HG03064 (cell line): ENCODE measurements around the gene MYOD1.

ENCODE experiments used
- ATAC-seq: cut with Tn5 transposase; IDR thresholded peaks from one replicate; pipeline ENCODE4 v1.9.1; 2021; ENCODE audit warnings: low read depth; ENCODE audit not compliant: unreplicated experiment

MYOD1 gene

GRCh38 chr11:17700991-17701390, 18.4 kb upstream of the MYOD1 start:
- no peak for ATAC-seq

DNA sequence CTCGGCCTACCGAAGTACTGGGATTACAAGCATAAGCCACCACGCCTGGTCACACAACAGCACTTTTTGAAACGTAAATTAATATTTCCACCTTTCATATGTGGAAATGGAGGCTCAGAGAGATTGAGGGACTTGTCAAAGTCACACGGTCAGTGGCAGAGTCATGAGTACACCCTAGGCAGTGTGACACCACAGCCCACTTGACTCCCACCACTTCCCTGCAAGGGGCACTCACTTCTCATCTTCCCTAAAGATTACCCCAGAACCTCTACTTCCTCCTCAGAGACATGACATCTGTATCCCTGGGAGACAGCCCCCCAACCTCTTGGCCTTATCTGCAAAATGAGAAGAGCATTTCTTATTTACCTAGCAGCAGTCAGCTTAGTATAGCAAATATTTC, 16.5 kb upstream of the MYOD1 start:
- ATAC-seq, result no peak

GRCh38 chr11:17703951-17704350, 15.4 kb upstream of the MYOD1 start:
- ATAC-seq, result no peak

DNA sequence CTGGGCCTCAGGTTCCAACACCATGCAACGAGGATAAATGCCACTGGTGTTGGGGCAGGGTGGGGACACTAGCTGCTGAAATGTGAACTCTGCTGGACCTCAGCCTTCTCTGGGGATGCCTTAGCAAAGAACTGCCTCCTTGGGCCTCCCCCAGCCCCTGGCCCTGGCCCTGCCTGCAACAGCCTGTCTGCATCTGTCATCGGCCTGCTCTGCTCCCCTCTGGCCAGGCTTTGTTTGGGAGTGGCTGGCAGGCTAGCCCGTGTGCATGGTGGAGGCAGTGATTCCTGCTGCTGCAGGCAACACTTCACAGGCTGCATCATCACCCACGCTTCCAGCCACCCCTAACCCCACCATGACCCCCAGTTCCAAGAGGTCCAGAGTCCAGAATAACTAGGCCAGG, 11.5 kb upstream of the MYOD1 start:
- no peak for ATAC-seq

DNA sequence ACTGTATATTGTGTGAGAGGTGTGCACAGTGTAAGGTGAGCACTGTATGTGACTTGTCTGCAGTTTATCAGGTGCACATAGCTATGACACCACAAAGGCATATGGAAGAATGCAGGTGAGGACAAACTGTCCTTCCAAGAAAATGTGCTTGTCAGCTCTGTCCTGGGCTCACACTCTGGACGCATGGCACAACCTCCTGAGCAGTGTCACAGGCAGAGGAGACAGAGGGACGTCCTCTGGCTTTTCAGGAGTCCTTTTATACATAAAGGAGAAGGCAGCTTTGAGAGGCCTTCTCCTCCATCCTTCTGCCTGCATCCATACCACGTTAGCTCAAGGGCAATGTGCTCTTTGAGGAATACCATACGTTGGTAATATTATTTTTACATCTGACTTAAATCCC, 7.5 kb upstream of the MYOD1 start:
- no peak for ATAC-seq

DNA sequence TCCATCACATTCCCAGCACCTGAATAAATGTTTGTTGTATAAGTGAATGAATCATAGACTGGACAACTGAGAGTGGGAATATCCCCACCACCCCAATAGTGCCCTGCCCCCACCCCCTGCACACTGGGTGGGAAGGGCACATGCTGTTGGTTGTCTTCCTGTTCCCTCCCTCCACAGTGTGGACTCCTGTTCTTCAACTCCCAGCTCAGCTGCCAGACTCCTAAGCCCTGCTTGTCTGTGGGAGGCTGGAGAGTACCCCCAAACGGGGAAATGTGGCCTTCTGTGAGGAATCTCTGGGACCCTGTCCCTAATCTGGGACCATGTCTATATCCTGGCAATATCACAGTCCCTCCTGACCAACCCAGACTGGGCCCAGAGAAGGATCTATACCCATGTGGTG, 5.5 kb upstream of the MYOD1 start:
- no peak for ATAC-seq

DNA sequence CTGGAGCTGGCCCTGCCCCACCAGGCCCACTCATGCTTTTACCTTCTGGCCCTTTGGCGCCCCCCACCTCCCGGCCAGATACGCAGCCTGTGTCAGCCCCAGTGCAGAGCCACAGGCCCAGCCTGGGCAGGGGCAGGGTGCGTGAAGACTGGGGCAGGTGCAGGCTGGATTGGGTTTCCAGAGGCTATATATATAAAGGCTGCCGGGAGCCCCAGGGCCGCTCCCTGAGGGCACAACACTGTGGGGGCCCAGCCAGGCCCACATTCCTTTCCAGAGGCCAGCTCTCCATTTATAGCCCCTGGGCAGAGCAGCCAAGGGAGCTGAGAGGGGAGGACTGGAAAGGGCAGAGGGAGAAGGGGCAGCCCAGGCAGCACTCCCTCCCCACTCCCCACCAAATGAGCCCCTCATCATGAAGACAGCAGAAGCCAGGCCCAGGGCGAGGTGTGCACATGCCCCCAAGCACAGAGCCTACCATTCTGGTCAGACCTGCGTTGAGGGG, 5.0 kb upstream of the MYOD1 start:
- ATAC-seq, result no peak

DNA sequence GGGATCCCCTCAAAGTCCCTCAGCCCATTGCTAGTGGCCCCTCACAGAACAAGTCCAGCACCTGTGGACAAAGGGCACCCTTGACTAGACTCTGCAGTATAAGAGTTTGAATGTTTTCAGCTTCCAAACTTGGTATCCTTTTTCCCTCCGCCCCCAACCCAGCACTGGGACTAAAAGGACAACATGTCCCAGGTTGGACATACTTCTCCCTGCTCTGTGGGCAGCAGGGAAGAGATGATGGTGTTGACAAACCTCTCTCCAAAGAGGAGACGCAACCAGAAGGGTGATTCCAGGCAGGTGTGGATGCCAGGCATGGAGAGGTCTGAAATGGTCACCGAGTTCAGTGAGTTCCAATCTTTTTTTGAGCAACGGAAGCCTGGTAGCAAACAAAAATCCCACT, 4.5 kb upstream of the MYOD1 start:
- no peak for ATAC-seq

DNA sequence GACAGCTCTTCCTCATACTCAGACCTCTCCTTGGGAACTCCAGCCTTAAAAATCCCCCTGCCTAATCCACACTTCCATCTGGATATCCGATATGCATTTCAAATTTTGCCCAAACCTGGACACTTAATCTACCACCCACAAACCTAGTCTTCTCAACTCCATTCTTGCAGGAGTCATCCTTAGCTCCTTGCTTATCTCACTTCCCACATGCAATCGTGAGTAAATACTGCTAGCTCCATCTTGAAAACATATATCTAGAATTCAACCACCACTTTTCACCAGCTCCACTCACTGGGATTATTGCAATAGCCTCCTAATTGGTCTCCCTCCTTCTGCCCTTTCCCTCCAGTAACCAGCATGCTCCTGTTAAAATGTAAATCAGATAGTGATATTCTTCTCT, 2.6 kb upstream of the MYOD1 start:
- no peak for ATAC-seq

- ATAC-seq, result no peak
Measured at GRCh38 chr11:17718015-17718414, 1.4 kb upstream of the MYOD1 start.

- ATAC-seq, result no peak
Measured at GRCh38 chr11:17718510-17718962, 835 bp upstream of the MYOD1 start.

- no peak for ATAC-seq
Measured at GRCh38 chr11:17719938-17720795, 796 bp downstream of the MYOD1 start.

- ATAC-seq, result no peak
Measured at GRCh38 chr11:17720796-17721171, 1.4 kb downstream of the MYOD1 start.

DNA sequence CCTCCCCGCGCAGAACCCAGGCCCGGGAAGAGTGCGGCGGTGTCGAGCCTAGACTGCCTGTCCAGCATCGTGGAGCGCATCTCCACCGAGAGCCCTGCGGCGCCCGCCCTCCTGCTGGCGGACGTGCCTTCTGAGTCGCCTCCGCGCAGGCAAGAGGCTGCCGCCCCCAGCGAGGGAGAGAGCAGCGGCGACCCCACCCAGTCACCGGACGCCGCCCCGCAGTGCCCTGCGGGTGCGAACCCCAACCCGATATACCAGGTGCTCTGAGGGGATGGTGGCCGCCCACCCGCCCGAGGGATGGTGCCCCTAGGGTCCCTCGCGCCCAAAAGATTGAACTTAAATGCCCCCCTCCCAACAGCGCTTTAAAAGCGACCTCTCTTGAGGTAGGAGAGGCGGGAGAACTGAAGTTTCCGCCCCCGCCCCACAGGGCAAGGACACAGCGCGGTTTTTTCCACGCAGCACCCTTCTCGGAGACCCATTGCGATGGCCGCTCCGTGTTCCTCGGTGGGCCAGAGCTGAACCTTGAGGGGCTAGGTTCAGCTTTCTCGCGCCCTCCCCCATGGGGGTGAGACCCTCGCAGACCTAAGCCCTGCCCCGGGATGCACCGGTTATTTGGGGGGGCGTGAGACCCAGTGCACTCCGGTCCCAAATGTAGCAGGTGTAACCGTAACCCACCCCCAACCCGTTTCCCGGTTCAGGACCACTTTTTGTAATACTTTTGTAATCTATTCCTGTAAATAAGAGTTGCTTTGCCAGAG, 2.0 kb downstream of the MYOD1 start:
- no peak for ATAC-seq

DNA sequence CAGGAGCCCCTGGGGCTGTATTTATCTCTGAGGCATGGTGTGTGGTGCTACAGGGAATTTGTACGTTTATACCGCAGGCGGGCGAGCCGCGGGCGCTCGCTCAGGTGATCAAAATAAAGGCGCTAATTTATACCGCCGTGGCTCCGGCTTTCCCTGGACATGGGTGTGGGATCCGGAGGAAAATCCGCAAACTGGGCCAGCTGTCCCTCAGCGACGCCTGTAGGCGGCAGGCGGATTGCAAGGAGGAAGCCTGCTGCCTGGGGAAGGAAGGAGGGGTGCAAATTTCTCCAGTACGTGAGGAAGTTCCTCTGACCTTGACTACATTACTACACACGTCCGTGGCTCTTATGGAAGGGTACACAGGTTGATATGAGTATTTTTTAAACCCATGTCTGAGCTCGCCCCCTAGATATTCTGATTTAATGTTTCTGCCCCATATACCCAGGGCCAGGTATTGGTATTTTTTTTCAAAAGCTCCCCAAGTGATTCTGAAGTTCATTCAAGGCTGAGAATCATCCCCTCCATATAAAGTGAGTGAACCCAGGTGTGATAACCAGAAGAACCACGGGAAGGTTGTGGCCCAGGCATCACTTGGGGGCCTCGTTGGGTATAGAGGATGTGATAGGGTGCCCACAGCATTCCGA, 2.8 kb downstream of the MYOD1 start:
- ATAC-seq, result no peak

- no peak for ATAC-seq
Measured at GRCh38 chr11:17724020-17724908, 4.9 kb downstream of the MYOD1 start.

DNA sequence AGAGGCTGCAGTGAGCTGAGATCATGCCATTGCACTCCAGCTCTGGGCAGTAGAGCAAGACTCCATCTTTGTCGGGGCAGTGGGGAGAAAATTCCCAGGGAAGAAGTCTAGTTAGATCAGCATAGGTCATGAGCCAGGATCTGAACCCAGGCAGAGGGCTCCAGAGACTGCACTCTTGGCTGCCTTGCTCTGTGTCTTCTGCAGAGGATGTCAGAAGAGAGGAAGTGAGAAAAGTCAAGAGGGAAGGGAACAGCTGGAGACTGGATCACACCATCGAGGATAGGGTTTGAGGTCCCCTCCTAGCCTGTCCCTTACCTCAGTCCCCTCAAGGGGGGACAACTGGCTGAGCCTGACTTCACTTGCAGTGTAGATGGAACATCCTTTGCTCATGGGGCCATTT, 5.8 kb downstream of the MYOD1 start:
- ATAC-seq, result no peak

- no peak for ATAC-seq
Measured at GRCh38 chr11:17730137-17730536, 10.8 kb downstream of the MYOD1 start.

DNA sequence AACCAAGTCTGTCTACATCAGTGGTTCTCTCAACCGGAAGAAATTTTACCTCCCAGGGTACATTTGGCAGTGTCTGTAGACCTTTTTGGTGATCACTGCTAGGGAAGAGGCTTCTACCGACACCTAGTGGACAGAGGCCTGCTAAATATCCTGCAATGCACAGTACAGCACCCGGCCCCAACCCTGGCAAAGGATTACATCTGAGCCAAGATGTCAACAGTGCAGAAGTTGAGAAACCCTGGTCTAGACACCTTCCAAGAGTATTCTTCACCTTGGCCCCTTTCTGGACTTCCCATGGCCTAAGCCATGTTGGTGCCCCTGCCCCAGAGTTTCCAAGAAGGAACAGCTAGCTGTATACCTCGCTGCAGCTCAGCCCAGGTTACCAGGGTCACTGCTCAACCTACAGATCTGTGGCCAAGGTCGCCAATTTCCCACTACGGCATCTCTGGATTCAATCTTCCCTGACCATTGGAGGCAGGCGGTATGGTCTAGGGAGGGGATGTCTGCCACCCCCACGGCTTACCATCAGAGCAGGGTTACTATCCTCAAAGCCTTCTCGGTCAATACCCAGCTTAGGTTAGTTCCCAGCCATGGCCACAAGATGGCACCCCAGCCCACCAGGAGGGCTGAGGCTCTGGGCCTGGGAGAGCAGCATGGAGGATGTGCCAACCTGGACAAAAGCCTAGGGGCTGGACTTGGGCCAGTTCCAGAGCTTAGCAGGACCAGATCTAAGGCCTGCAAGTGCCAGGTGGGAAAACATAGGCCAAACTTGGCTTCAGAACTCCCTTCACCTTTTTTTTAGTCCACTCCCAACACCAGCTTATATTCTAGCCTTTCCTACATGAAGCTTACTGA, 11.5 kb downstream of the MYOD1 start:
- ATAC-seq, result peak; percentile 73
